SK-N-SH (cell line): ENCODE results near the gene ENTPD7. TPM values are rescaled to one million over a fixed set of nuclear protein-coding genes. Genes with fewer than 3 reads are reported as not detected.

Source experiments
- CTCF ChIA-PET: fragments of 300-600, 350-600 bp; formaldehyde crosslinking; extraction: SDS; loops from one replicate; lab custom pipeline; 2021; lab: Yijun Ruan, JAX
- POLR2A ChIA-PET: fragments of 350-600 bp; sonication (Branson Sonifier 250); formaldehyde crosslinking; extraction: SDS; loops from one replicate; lab custom pipeline; 2020; ENCODE audit warnings: antibody characterized with exemption, inconsistent platforms; lab: Yijun Ruan, JAX
- DNase-seq: peaks from one replicate; pipeline ENCODE4 v3.0.0; 2012
- H2AFZ ChIP-seq: fragments of 200-600 bp; sonication (generic); 2 replicates; pipeline ENCODE4 v1.8.1; 2016; ENCODE audit warnings: antibody characterized with exemption, mild to moderate bottlenecking, low read depth
- H3F3A ChIP-seq: fragments of 200-600 bp; sonication (generic); replicated peaks from 2 replicates; pipeline ENCODE3; 2016; ENCODE audit warnings: antibody characterized with exemption, mild to moderate bottlenecking; ENCODE audit not compliant: insufficient read depth
- H3K27ac ChIP-seq, 2 experiments: fragments of 200-500 bp in 1 of 2; fragments of 200-600 bp in 1 of 2; sonication (Bioruptor generic) in 1 of 2; sonication (generic), shearing (Covaris generic) in 1 of 2; 2 replicates each; pipeline versions ENCODE4 v1.5.1 to v1.6.1; 2014 to 2016; ENCODE audit warnings: low read depth in 2 of 2, inconsistent platforms in 1 of 2, low read length in 1 of 2, mild to moderate bottlenecking in 1 of 2, mixed read lengths in 1 of 2
- H3K27me3 ChIP-seq: fragments of 200-600 bp; sonication (generic), shearing (Covaris generic); 2 replicates; pipeline ENCODE4 v1.6.1; 2016; ENCODE audit warnings: mixed run types; ENCODE audit not compliant: insufficient read depth
- H3K36me3 ChIP-seq, 2 experiments: fragments of 200-500 bp in 1 of 2; fragments of 200-600 bp in 1 of 2; sonication (Bioruptor generic) in 1 of 2; sonication (generic) in 1 of 2; replicated peaks in 1 of 2; 2 replicates each; pipeline versions ENCODE3 to v1.5.1; 2014 to 2016; ENCODE audit warnings: low read length in 1 of 2, mild to moderate bottlenecking in 1 of 2; ENCODE audit not compliant: insufficient read depth in 2 of 2, control insufficient read depth in 1 of 2
- H3K4me1 ChIP-seq, 2 experiments: fragments of 200-500 bp in 1 of 2; fragments of 200-600 bp in 1 of 2; sonication (Bioruptor generic) in 1 of 2; sonication (generic), shearing (Covaris generic) in 1 of 2; 2 replicates each; pipeline versions ENCODE4 v1.5.1 to v1.6.1; 2014 to 2016; ENCODE audit warnings: low read depth in 1 of 2, low read length in 1 of 2, mixed run types in 1 of 2; ENCODE audit not compliant: insufficient read depth in 2 of 2, control insufficient read depth in 1 of 2
- H3K4me2 ChIP-seq: fragments of 200-600 bp; sonication (generic), shearing (Covaris generic); 2 replicates; pipeline ENCODE4 v1.6.1; 2017; ENCODE audit warnings: mixed run types
- H3K4me3 ChIP-seq, 2 experiments: fragments of 200-500 bp in 1 of 2; fragments of 200-600 bp in 1 of 2; sonication (Bioruptor generic) in 1 of 2; sonication (generic), shearing (Covaris generic) in 1 of 2; 2 replicates each; pipeline versions ENCODE4 v1.5.1 to v1.8.1; 2014 to 2016; ENCODE audit warnings: low read depth in 2 of 2, inconsistent platforms in 1 of 2, low read length in 1 of 2, mild to moderate bottlenecking in 1 of 2, mixed read lengths in 1 of 2, moderate library complexity in 1 of 2
- H3K79me2 ChIP-seq: fragments of 200-600 bp; sonication (generic); 2 replicates; pipeline ENCODE4 v1.8.1; 2017; ENCODE audit warnings: mild to moderate bottlenecking; ENCODE audit not compliant: insufficient read depth
- H3K9ac ChIP-seq: fragments of 200-600 bp; sonication (generic); 2 replicates; pipeline ENCODE4 v1.6.1; 2017; ENCODE audit warnings: mixed run types
- H3K9me2 ChIP-seq: fragments of 200-600 bp; sonication (generic); 2 replicates; pipeline ENCODE4 v1.6.1; 2017; ENCODE audit warnings: mixed run types
- H3K9me3 ChIP-seq: fragments of 200-600 bp; sonication (generic); 2 replicates; pipeline ENCODE4 v1.6.1; 2017; ENCODE audit warnings: mixed run types, mild to moderate bottlenecking, moderate library complexity
- H4K20me1 ChIP-seq: fragments of 200-600 bp; sonication (generic); 2 replicates; pipeline ENCODE4 v1.6.1; 2017; ENCODE audit warnings: mild to moderate bottlenecking, mixed run types; ENCODE audit not compliant: insufficient read depth
- CHD2 ChIP-seq: fragments of 150-350 bp; IDR thresholded peaks from 2 replicates; pipeline ENCODE4 v1.6.1; 2018; ENCODE audit warnings: low read length; ENCODE audit not compliant: partially characterized antibody
- CTCF ChIP-seq: fragments of 200-600 bp; sonication (generic); IDR thresholded peaks from 2 replicates; pipeline ENCODE4 v1.6.1; 2017; ENCODE audit warnings: antibody characterized with exemption, mild to moderate bottlenecking, moderate library complexity
- EP300 ChIP-seq, 2 experiments: IDR thresholded peaks; 2 replicates each; pipeline versions ENCODE4 v1.4.0 to v1.6.1; 2012; ENCODE audit warnings: borderline replicate concordance in 1 of 2, low read depth in 1 of 2, low read length in 1 of 2
- FOSL2 ChIP-seq: IDR thresholded peaks from 2 replicates; pipeline ENCODE4 v1.4.0; 2012; ENCODE audit warnings: low read depth, mild to moderate bottlenecking, moderate library complexity, borderline replicate concordance
- GABPA ChIP-seq: IDR thresholded peaks from 2 replicates; pipeline ENCODE4 v1.4.0; 2012; ENCODE audit warnings: low read depth, mild to moderate bottlenecking
- JUND ChIP-seq: IDR thresholded peaks from 2 replicates; pipeline ENCODE4 v1.4.0; 2012
- PBX3 ChIP-seq: IDR thresholded peaks from 2 replicates; pipeline ENCODE4; 2012
- POLR2AphosphoS5 ChIP-seq: IDR thresholded peaks from 2 replicates; pipeline ENCODE4 v1.6.1; 2012; ENCODE audit warnings: low read depth, low read length
- RAD21 ChIP-seq: IDR thresholded peaks from 2 replicates; pipeline ENCODE4 v1.6.1; 2012; ENCODE audit warnings: mild to moderate bottlenecking, low read length
- REST ChIP-seq: IDR thresholded peaks from 2 replicates; pipeline ENCODE4 v1.6.1; 2012; ENCODE audit warnings: mild to moderate bottlenecking, low read depth, low read length, moderate library complexity
- RFX5 ChIP-seq: IDR thresholded peaks from 2 replicates; pipeline ENCODE4 v1.6.1; 2012; ENCODE audit warnings: mild to moderate bottlenecking, improper control_type of control experiment, low read length
- SIN3A ChIP-seq: IDR thresholded peaks from 2 replicates; pipeline ENCODE4 v1.6.1; 2012; ENCODE audit warnings: low read depth, mild to moderate bottlenecking, low read length, moderate library complexity, borderline replicate concordance
- TCF12 ChIP-seq: IDR thresholded peaks from 2 replicates; pipeline ENCODE4 v1.4.0; 2012
- YY1 ChIP-seq: IDR thresholded peaks from 2 replicates; pipeline ENCODE4 v1.4.0; 2012; ENCODE audit warnings: low read depth, mild to moderate bottlenecking
- ZBTB33 ChIP-seq: IDR thresholded peaks from 2 replicates; pipeline ENCODE4 v1.4.0; 2012; ENCODE audit warnings: low read depth, borderline replicate concordance
- WGBS: methylation state at CpG from one replicate; pipeline ENCODE4 v1.1.6; 2017; ENCODE audit warnings: low lambda C conversion rate; 5-methylcytosine and 5-hydroxymethylcytosine counted together
- polyA plus RNA-seq, 3 experiments: library from polyadenylated mRNA; depleted of rRNA; stranded (reverse); fragments of >200 nt; gene quantifications; 2 replicates each; pipeline ENCODE4 v1.2.3, GENCODE V29; 2012

ENTPD7 gene
- polyA plus RNA-seq, 1 of the 3 experiments (the other 2 are of a cell fraction), result 3.9 TPM

- POLR2A ChIA-PET, result no interaction called here
- peaks cover 10% of the 10 kb centered on the region; the same call in 1 of the 2 replicates for H3K79me2 ChIP-seq
- CTCF ChIA-PET, result interaction anchor here (0.6 to 1.9 kb wide), 3 partner anchors 10 to 945 kb away, joined by 3 to 6 read pairs (median 4); partner anchors contain the start of genes COX15 and CUTC
- peaks cover 5% of the 10 kb centered on the region for H3F3A ChIP-seq
- H3K9me3 ChIP-seq, result peaks cover 22% of the 10 kb centered on the region
- DNase-seq, result no peak
- H3K4me1 ChIP-seq, result no peaks in the 10 kb centered on the region
- peaks cover 63 to 89% of the 10 kb centered on the region in 2 experiments for H3K36me3 ChIP-seq
- H3K9ac ChIP-seq, result no peak overlapping the region
- H3K9me2 ChIP-seq, result no peaks in the 10 kb centered on the region
- TF ChIP-seq PBX3 (peak; percentile 53), FOSL2 (peak; percentile 60; the same call in 1 of the 2 replicates), JUND (peak; percentile 50; the same call in 1 of the 2 replicates), RFX5 (no peak), CTCF (no peak), GABPA (no peak), EP300 (IDR thresholded peaks at IDR 0.05; ENCODE audit: borderline replicate concordance in 1 of 2, low read depth in 1 of 2, low read length in 1 of 2) (0 out of 4 replicates have a peak, but pooled peaks of 1 of the 2 experiments have one; percentile 12), TCF12 (0 out of 2 replicates have a peak, but pooled peaks have one; percentile 8)
- no peak overlapping the region for H3K4me3 ChIP-seq
- H2AFZ ChIP-seq, result no peak overlapping the region
- WGBS, result 10% methylated on average over 2 of the region's 2 CpGs
- no peaks in the 10 kb centered on the region for H3K27me3 ChIP-seq
- H3K4me2 ChIP-seq, result no peak overlapping the region
- H3K27ac ChIP-seq, result peak overlapping the region; percentile 0 to 5; a peak in 2 of 4 replicates
- H4K20me1 ChIP-seq, result no peaks in the 10 kb centered on the region
Measured at GRCh38 chr10:99742701-99743100, 83.4 kb downstream of the ENTPD7 start.

- peaks cover 64 to 89% of the 10 kb centered on the region in 2 experiments for H3K36me3 ChIP-seq
- TF ChIP-seq CHD2 (no peak), ZBTB33 (no peak), SIN3A (no peak), PBX3 (no peak), REST (no peak), RAD21 (0 out of 2 replicates have a peak, but pooled peaks have one; percentile 2), YY1 (no peak), POLR2AphosphoS5 (no peak), FOSL2 (peak; percentile 7; the same call in 1 of the 2 replicates)
- CTCF ChIA-PET, result interaction anchor here (1.4 to 1.9 kb wide), 2 partner anchors 11 to 102 kb away, joined by 4 to 6 read pairs; partner anchors contain the start of genes COX15 and CUTC
- no peak overlapping the region for H3K27ac ChIP-seq
- no peaks in the 10 kb centered on the region for H3K9me2 ChIP-seq
- H3K9ac ChIP-seq, result no peak overlapping the region
- no peak overlapping the region for H3K4me2 ChIP-seq
- H3K4me1 ChIP-seq, result 0 out of 4 replicates have a peak, but pooled peaks cover 0 to 4% of the 10 kb centered on the region in 2 experiments
- POLR2A ChIA-PET, result no interaction called here
- H2AFZ ChIP-seq, result no peak overlapping the region
- DNase-seq, result no peak
- H3F3A ChIP-seq, result peaks cover 5% of the 10 kb centered on the region
- H3K9me3 ChIP-seq, result peaks cover 22% of the 10 kb centered on the region
- WGBS, result 81% methylated on average over 3 of the region's 3 CpGs
- no peaks in the 10 kb centered on the region for H4K20me1 ChIP-seq
- H3K4me3 ChIP-seq, result no peak overlapping the region
- H3K27me3 ChIP-seq, result no peaks in the 10 kb centered on the region
- peaks cover 10% of the 10 kb centered on the region; the same call in 1 of the 2 replicates for H3K79me2 ChIP-seq
Measured at GRCh38 chr10:99743841-99744240, 84.5 kb downstream of the ENTPD7 start.
